Measurements from ENCODE around the gene ERP44.

DNA sequence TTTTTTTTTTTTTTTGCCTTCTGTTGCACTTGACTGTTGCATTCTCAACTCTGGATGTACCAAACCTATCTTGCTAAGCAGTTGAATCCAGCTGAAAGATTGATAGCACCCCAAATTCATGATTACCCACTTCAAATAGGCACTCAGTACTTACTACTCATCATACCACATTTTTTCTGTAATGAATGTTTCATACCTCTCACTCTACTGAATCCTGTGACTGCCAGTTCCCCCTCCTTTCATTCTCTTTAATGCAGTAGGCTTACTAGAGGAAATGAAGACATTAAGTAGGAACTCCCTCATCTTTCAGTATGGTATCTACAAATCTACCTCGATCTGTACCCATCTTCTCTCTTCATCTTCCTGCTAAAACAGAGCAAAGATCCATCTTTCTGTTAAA, 7.1 kb upstream of the ERP44 start:
- TF ChIP-seq GATA2 (CRISPR knock-in tag; IDR thresholded peaks at IDR 0.05): no peak
- TF ChIP-seq, protein P1, sequence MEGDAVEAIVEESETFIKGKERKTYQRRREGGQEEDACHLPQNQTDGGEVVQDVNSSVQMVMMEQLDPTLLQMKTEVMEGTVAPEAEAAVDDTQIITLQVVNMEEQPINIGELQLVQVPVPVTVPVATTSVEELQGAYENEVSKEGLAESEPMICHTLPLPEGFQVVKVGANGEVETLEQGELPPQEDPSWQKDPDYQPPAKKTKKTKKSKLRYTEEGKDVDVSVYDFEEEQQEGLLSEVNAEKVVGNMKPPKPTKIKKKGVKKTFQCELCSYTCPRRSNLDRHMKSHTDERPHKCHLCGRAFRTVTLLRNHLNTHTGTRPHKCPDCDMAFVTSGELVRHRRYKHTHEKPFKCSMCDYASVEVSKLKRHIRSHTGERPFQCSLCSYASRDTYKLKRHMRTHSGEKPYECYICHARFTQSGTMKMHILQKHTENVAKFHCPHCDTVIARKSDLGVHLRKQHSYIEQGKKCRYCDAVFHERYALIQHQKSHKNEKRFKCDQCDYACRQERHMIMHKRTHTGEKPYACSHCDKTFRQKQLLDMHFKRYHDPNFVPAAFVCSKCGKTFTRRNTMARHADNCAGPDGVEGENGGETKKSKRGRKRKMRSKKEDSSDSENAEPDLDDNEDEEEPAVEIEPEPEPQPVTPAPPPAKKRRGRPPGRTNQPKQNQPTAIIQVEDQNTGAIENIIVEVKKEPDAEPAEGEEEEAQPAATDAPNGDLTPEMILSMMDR (IDR thresholded peaks at IDR 0.05): no peak
- no peak for TF ChIP-seq RFX5 (IDR thresholded peaks at IDR 0.05; ENCODE audit: low read length)
- no peak for TF ChIP-seq RAD21 (IDR thresholded peaks at IDR 0.05; ENCODE audit: low read length)
- TF ChIP-seq, protein P2, sequence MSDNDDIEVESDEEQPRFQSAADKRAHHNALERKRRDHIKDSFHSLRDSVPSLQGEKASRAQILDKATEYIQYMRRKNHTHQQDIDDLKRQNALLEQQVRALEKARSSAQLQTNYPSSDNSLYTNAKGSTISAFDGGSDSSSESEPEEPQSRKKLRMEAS (IDR thresholded peaks at IDR 0.05; ENCODE audit: low read depth): no peak

Measured in SK-N-SH (cell line).